ENCODE results near the gene MAPT.

DNA sequence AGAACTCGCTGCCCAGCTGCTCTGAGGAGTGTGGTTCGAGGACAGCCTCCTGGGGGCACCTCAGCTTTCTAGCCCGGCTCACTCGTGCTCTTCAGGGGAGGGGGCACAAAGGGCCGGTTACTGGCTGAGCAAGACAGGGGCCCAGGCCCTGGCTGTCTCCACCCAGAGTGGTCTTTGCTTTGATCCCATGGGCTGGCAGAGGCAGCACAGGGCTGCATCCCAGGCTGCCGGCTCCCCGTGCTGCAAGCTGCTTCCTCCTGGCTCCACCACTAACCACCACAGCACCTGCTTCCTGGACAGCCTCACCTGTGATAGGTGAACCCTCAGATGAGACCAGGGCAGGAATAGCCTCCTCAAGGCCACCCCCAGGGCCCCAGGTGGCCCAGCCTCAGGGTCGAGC, 42.9 kb upstream of the MAPT start:
- TF ChIP-seq CTCF (IDR thresholded peaks at IDR 0.05; ENCODE audit: insufficient read depth, low read depth, low read length) (no peak), EZH2 (IDR thresholded peaks at IDR 0.05; ENCODE audit: insufficient read depth, low read length) (no peak)

All from astrocyte (in vitro differentiated cells and primary cell).